Esophagus squamous epithelium (tissue), 5 donors: ENCODE data around the gene TSPEAR. TPM values are rescaled to one million over a fixed set of nuclear protein-coding genes. Genes with fewer than 3 reads are reported as not detected.

Experiments
- DNase-seq: peaks from one replicate; lab custom pipeline; 2025; lab: John Stamatoyannopoulos, UW
- H3K27ac ChIP-seq, 4 donors: fragments of 200-600 bp; sonication (generic); one replicate each; pipeline ENCODE4 v1.5.1; 2016 to 2019; ENCODE audit warnings: mild to moderate bottlenecking in 1 of 4
- H3K27me3 ChIP-seq, 4 donors: fragments of 200-600 bp; sonication (generic); 1 replicate in 3 of 4; 2 replicates in 1 of 4; pipeline versions ENCODE4 v1.5.1 to v1.6.0; 2017 to 2021; ENCODE audit warnings: antibody characterized with exemption in 1 of 4
- H3K36me3 ChIP-seq, 3 donors: fragments of 200-600 bp; sonication (generic); one replicate each; pipeline ENCODE4 v1.5.1; 2016 to 2019
- H3K4me1 ChIP-seq, 3 donors: fragments of 200-600 bp; sonication (generic); one replicate each; pipeline ENCODE4 v1.5.1; 2017 to 2019
- H3K4me3 ChIP-seq, 4 donors: fragments of 200-600 bp; sonication (generic); 1 replicate in 3 of 4; 2 replicates in 1 of 4; pipeline ENCODE4 v1.5.1; 2016 to 2019; ENCODE audit warnings: mild to moderate bottlenecking in 2 of 4, moderate library complexity in 1 of 4
- H3K9me3 ChIP-seq, 3 donors: fragments of 200-600 bp; sonication (generic); one replicate each; pipeline ENCODE4 v1.5.1; 2016 to 2019
- POLR2A ChIP-seq, 4 donors: fragments of 450-650 bp; IDR thresholded peaks; one replicate each; pipeline ENCODE4 v1.6.1; 2017; ENCODE audit warnings: antibody characterized with exemption in 4 of 4, mild to moderate bottlenecking in 4 of 4, moderate library complexity in 3 of 4
- WGBS, 2 donors: methylation state at CpG; one replicate each; pipeline ENCODE4 v1.1.5; 2018; 5-methylcytosine and 5-hydroxymethylcytosine counted together
- intact Hi-C: fragments of 100-400 bp; cut with DNase I; formaldehyde crosslinking; loops from one replicate; pipeline ENCODE4 v1.15.0; 2022
- total RNA-seq, 4 donors: library from RNA; depleted of rRNA; stranded (reverse); fragments of >200 nt; gene quantifications; one replicate each; pipeline ENCODE4 v1.1.0, GENCODE V29; 2016
- TF ChIP-seq, protein P1 (sequence below), 6 experiments: fragments of 450-650 bp in 4 of 6; fragments of 200-600 bp in 2 of 6; sonication (generic) in 2 of 6; IDR thresholded peaks; one replicate each; pipeline ENCODE4 v1.5.1; 2016 to 2019; ENCODE audit warnings: antibody characterized with exemption in 6 of 6, mild to moderate bottlenecking in 4 of 6, moderate library complexity in 4 of 6
- donor health status: DM: yes; HTN: yes; CAD: no.

The TSPEAR gene
- total RNA-seq, 4 donors from 2014 or later = not detected

DNA sequence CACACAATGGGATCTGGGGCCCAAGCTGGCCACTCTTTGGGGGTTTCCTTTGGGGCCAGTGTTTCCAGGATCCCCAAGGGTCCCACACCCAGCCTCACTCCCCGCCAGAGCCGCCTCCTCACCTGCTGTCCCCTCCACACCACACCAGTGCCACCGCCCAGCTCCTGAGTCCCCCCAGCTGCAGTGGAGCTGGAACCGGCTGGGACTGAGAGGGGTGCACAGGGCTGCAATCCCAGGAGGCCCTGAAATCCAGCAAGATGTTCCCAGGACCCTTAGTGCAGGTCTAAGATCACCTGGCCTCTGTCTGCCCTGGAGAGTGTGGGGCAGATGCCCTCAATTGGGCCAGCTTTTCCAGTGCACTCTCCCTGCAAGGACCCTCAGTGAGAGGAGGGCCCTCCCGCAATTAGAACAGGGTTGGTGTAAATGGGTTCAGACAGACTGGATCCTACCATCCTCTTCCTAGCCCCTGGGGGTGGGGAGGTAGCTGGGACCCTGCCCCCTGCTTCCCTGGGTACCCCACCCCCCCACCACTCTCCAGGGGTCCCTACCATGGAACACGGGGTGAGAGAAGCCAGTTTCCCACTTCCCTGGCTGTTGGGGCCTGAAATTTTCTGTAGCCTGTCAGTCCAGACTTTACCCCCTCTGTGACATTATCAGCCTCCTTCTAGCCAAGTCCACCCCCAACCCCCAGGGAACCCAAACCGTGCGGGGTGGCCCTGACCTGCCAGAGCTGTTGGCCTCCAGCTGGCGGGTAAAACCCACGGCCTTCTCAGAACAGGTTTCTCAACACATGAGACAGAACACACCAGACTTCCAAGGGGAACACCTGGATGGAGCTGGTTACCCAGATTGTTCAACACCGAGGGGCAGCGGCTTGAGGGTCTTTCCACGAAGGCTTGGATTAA lies 7.4 kb downstream of the TSPEAR start:
- Histone ChIP-seq H3K4me1 (peaks cover 0 to 8% (median under 1%) of the 10 kb centered on the region in 3 donors), H3K36me3 (no peaks in the 10 kb centered on the region), H3K27me3 (peaks cover 0 to 100% (median 19%) of the 10 kb centered on the region in 4 donors), H3K27ac (no peak overlapping the region), H3K4me3 (no peak overlapping the region), H3K9me3 (peaks cover 0 to 7% (median 5%) of the 10 kb centered on the region in 3 donors)
- TF ChIP-seq, protein P1, sequence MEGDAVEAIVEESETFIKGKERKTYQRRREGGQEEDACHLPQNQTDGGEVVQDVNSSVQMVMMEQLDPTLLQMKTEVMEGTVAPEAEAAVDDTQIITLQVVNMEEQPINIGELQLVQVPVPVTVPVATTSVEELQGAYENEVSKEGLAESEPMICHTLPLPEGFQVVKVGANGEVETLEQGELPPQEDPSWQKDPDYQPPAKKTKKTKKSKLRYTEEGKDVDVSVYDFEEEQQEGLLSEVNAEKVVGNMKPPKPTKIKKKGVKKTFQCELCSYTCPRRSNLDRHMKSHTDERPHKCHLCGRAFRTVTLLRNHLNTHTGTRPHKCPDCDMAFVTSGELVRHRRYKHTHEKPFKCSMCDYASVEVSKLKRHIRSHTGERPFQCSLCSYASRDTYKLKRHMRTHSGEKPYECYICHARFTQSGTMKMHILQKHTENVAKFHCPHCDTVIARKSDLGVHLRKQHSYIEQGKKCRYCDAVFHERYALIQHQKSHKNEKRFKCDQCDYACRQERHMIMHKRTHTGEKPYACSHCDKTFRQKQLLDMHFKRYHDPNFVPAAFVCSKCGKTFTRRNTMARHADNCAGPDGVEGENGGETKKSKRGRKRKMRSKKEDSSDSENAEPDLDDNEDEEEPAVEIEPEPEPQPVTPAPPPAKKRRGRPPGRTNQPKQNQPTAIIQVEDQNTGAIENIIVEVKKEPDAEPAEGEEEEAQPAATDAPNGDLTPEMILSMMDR (IDR thresholded peaks at IDR 0.05) = no peak
- no peak for TF ChIP-seq POLR2A (IDR thresholded peaks at IDR 0.05)
- no peak for DNase-seq
- 41 to 63% methylated on average over 3 to 6 of the region's 13 CpGs for WGBS, 2 donors
- intact Hi-C loops = no loop called here

DNA sequence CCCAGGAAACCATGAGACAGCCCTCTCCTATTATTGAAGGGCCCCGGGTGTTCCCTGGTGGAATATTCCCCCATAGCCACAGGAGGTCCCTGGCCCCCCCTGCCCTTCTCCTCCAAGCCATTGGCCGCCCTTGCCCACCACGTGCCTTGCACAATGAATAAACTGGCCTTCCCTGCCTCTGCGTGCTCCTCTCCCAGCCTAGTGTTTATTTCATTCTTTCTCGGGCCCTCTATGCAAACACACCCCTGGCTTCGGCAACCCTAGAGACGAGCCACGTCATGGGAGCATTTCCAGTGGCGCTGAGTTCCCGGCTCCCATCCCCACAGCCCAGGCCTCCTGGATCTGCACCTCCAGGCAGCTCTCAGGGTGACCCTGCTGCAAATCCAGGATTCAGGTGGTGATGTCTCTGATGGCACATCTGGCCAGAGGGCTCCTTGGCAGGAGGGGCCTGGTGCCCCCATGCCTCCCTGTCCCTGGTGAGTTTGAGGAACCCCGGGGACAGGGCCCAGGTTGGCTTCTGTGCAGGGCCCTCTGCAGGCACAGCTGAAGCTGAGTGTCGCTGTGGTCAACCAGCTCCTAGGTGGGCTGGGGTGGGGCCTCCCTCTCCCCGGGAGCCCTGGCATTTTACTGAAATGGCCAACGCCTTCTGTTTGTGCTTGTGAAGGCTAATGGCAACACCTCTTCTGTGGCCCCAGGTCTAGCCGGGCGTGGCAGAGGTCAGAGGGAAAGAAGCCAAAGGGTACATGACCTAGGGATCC lies 8.2 kb downstream of the TSPEAR start:
- Histone ChIP-seq H3K4me1 (no peaks in the 10 kb centered on the region), H3K4me3 (no peak overlapping the region), H3K27me3 (peaks cover 0 to 100% (median 16%) of the 10 kb centered on the region in 4 donors), H3K27ac (no peak overlapping the region), H3K9me3 (peaks cover 0 to 7% (median 5%) of the 10 kb centered on the region in 3 donors), H3K36me3 (no peaks in the 10 kb centered on the region)
- no peak for DNase-seq
- TF ChIP-seq, protein P1 (IDR thresholded peaks at IDR 0.05) = no peak
- no peak for TF ChIP-seq POLR2A (IDR thresholded peaks at IDR 0.05)
- intact Hi-C loops = no loop called here
- WGBS, 2 donors = 29 to 52% methylated on average over 8 to 10 of the region's 16 CpGs

DNA sequence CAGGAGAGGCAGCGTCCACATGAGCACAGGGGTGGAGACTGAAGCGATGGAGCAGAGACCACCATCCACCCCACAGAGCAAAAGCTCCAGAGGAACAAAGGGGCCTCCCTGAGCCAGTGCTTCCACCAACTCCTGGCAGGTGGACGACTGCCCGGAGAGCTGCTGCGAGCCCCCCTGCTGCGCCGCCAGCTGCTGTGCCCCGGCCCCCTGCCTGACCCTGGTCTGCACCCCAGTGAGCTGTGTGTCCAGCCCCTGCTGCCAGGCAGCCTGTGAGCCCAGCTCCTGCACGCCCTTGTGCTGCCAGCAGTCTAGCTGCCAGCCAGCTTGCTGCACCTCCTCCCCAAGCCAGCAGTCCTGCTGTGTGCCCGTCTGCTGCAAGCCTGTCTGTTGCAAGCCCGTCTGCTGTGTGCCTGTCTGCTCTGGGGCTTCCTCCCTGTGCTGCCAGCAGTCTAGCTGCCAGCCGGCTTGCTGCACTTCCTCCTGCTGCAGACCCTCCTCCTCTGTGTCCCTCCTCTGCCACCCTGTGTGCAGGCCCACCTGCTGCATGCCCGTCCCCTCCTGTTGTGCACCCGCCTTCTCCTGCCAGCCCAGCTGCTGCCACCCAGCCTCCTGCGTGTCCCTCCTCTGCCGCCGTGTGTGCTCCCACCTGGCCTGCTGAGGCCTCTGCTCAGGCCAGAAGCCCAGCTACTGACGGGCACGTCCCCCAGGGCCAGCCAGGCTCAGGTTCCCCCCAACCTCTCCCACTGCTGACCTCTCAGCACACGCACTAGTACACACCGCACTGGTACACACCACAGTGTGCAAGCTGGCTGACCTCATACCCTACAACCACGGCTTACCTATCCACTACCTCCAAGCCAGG lies 9.0 kb downstream of the TSPEAR start:
- no peaks in the 10 kb centered on the region for H3K4me1 ChIP-seq
- TF ChIP-seq, protein P1 (IDR thresholded peaks at IDR 0.05) = no peak
- TF ChIP-seq POLR2A (IDR thresholded peaks at IDR 0.05) = no peak
- intact Hi-C loops = no loop called here
- peaks cover 0 to 7% (median 5%) of the 10 kb centered on the region in 3 donors for H3K9me3 ChIP-seq
- H3K27me3 ChIP-seq = peaks cover 0 to 100% (median 13%) of the 10 kb centered on the region in 4 donors
- no peak overlapping the region for H3K27ac ChIP-seq
- H3K4me3 ChIP-seq = no peak overlapping the region
- DNase-seq = no peak
- H3K36me3 ChIP-seq = no peaks in the 10 kb centered on the region
- WGBS, 2 donors = 73 to 77% methylated on average over 12 to 13 of the region's 22 CpGs

DNA sequence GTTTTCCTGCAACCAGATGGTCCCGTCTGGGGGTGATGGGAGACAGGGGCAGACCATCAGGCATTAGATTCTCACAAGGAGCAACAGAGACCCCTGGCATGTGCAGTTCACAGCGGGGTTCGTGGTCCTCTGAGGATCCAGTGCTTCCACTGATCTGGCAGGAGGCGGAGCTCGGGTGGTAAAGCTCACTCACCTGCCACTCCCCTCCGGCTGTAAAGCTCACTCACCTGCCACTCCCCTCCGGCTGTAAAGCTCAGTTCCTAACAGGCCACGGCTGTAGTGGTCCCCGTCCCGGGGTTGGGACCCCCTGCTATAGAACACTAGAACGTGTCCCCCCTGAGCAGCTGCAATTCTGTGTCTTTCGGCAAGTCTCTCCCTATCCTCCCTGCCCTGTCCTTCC lies 9.8 kb downstream of the TSPEAR start:
- no peak for DNase-seq
- H3K9me3 ChIP-seq = peaks cover 0 to 7% (median 5%) of the 10 kb centered on the region in 3 donors

More for the DNA sequence above, 9.8 kb downstream of the TSPEAR start:
- Histone ChIP-seq H3K4me3 (no peak overlapping the region), H3K27ac (no peak overlapping the region), H3K4me1 (no peaks in the 10 kb centered on the region), H3K36me3 (no peaks in the 10 kb centered on the region), H3K27me3 (peaks cover 0 to 100% (median 6%) of the 10 kb centered on the region in 4 donors)
- no peak for TF ChIP-seq POLR2A (IDR thresholded peaks at IDR 0.05)
- TF ChIP-seq, protein P1 (IDR thresholded peaks at IDR 0.05) = no peak
- intact Hi-C loops = no loop called here
- 32 to 44% methylated on average over 7 to 12 of the region's 12 CpGs for WGBS, 2 donors
